Immature natural killer cell (primary cell): ENCODE measurements around the gene PTPRG. TPM values are rescaled to one million over a fixed set of nuclear protein-coding genes. Genes with fewer than 3 reads are reported as not detected.

Experiments
- DNase-seq, 3 donors: peaks; one replicate each; pipeline ENCODE4 v3.0.0; 2022; ENCODE audit warnings: mixed read lengths in 1 of 3
- H3K27ac Mint-ChIP-seq, 6 donors: one replicate each; pipeline ENCODE4 v1.8.0; 2020; ENCODE audit warnings: mixed read lengths in 6 of 6, mild to moderate bottlenecking in 5 of 6, inconsistent platforms in 4 of 6, moderate library complexity in 3 of 6
- H3K27me3 Mint-ChIP-seq, 3 donors: one replicate each; pipeline ENCODE4 v1.8.0; 2020 to 2021; ENCODE audit warnings: low read depth in 3 of 3, mild to moderate bottlenecking in 3 of 3, mixed read lengths in 3 of 3, moderate library complexity in 3 of 3, inconsistent platforms in 1 of 3
- H3K36me3 Mint-ChIP-seq, 3 donors: one replicate each; pipeline ENCODE4 v1.8.0; 2020; ENCODE audit warnings: mixed read lengths in 3 of 3, inconsistent platforms in 2 of 3, mild to moderate bottlenecking in 2 of 3
- H3K4me1 Mint-ChIP-seq, 2 donors: one replicate each; pipeline ENCODE4 v1.8.0; 2020; ENCODE audit warnings: inconsistent platforms in 2 of 2, mild to moderate bottlenecking in 2 of 2, mixed read lengths in 2 of 2, moderate library complexity in 1 of 2
- H3K4me3 Mint-ChIP-seq, 5 donors: one replicate each; pipeline ENCODE4 v1.8.0; 2020; ENCODE audit warnings: mild to moderate bottlenecking in 5 of 5, mixed read lengths in 5 of 5, inconsistent platforms in 3 of 5, moderate library complexity in 3 of 5
- H3K9me3 Mint-ChIP-seq, 6 donors: one replicate each; pipeline ENCODE4 v1.8.0; 2020; ENCODE audit warnings: mild to moderate bottlenecking in 6 of 6, mixed read lengths in 6 of 6, inconsistent platforms in 4 of 6, moderate library complexity in 3 of 6
- polyA plus RNA-seq, 3 donors: library from polyadenylated mRNA; unstranded; fragments of 300-500 nt; fragmentation: Illumina TruSeq; gene quantifications; one replicate each; pipeline ENCODE4 v1.2.3, GENCODE V29; 2021

Gene PTPRG
- polyA plus RNA-seq, 3 donors from 2014 or later: 0.13 TPM; not detected in 2

GRCh38 chr3:62052331-62052730, 491.0 kb downstream of the PTPRG start:
- H3K27ac Mint-ChIP-seq: no peak overlapping the region
- H3K4me3 Mint-ChIP-seq: no peak overlapping the region
- H3K27me3 Mint-ChIP-seq: peaks cover 0 to 2% (median 0%) of the 10 kb centered on the region in 3 donors
- peaks cover 0 to 6% (median 0%) of the 10 kb centered on the region in 3 donors for H3K36me3 Mint-ChIP-seq
- peaks cover 0 to 16% (median 3%) of the 10 kb centered on the region in 6 donors for H3K9me3 Mint-ChIP-seq
- DNase-seq: no peak
- no peaks in the 10 kb centered on the region for H3K4me1 Mint-ChIP-seq

- H3K4me1 Mint-ChIP-seq: no peaks in the 10 kb centered on the region
- peaks cover 0 to 3% (median 0%) of the 10 kb centered on the region in 3 donors for H3K36me3 Mint-ChIP-seq
- peaks cover 0 to 2% (median 0%) of the 10 kb centered on the region in 3 donors for H3K27me3 Mint-ChIP-seq
- H3K9me3 Mint-ChIP-seq: peaks cover 0 to 13% (median 4%) of the 10 kb centered on the region in 6 donors
- no peak for DNase-seq
- H3K27ac Mint-ChIP-seq: no peak overlapping the region
- no peak overlapping the region for H3K4me3 Mint-ChIP-seq
Measured at GRCh38 chr3:62056658-62057057, 495.3 kb downstream of the PTPRG start.

GRCh38 chr3:62057339-62058047, 496.1 kb downstream of the PTPRG start:
- H3K27me3 Mint-ChIP-seq: peaks cover 0 to 2% (median 0%) of the 10 kb centered on the region in 3 donors
- H3K36me3 Mint-ChIP-seq: peaks cover 0 to 3% (median 0%) of the 10 kb centered on the region in 3 donors
- no peak for DNase-seq
- H3K27ac Mint-ChIP-seq: no peak overlapping the region
- no peak overlapping the region for H3K4me3 Mint-ChIP-seq
- peaks cover 0 to 13% (median 4%) of the 10 kb centered on the region in 6 donors for H3K9me3 Mint-ChIP-seq
- H3K4me1 Mint-ChIP-seq: no peaks in the 10 kb centered on the region

- Mint-ChIP-seq H3K36me3 (no peaks in the 10 kb centered on the region), H3K4me1 (no peaks in the 10 kb centered on the region), H3K9me3 (peaks cover 0 to 7% (median 1%) of the 10 kb centered on the region in 6 donors), H3K27ac (no peak overlapping the region), H3K4me3 (no peak overlapping the region), H3K27me3 (peaks cover 0 to 3% (median 0%) of the 10 kb centered on the region in 3 donors)
- DNase-seq: no peak
Measured at GRCh38 chr3:62065985-62066693, 504.8 kb downstream of the PTPRG start.

GRCh38 chr3:62068337-62068736, 507.0 kb downstream of the PTPRG start:
- no peak overlapping the region for H3K27ac Mint-ChIP-seq
- no peak overlapping the region for H3K4me3 Mint-ChIP-seq
- H3K27me3 Mint-ChIP-seq: peaks cover 0 to 3% (median 0%) of the 10 kb centered on the region in 3 donors
- peaks cover 0 to 7% (median 1%) of the 10 kb centered on the region in 6 donors for H3K9me3 Mint-ChIP-seq
- no peaks in the 10 kb centered on the region for H3K4me1 Mint-ChIP-seq
- H3K36me3 Mint-ChIP-seq: no peaks in the 10 kb centered on the region
- no peak for DNase-seq

GRCh38 chr3:62070891-62071290, 509.5 kb downstream of the PTPRG start:
- Mint-ChIP-seq H3K9me3 (peaks cover 0 to 8% (median 4%) of the 10 kb centered on the region in 6 donors), H3K27me3 (peaks cover 0 to 3% (median 0%) of the 10 kb centered on the region in 3 donors), H3K4me1 (no peaks in the 10 kb centered on the region), H3K36me3 (no peaks in the 10 kb centered on the region), H3K27ac (no peak overlapping the region), H3K4me3 (no peak overlapping the region)
- DNase-seq: no peak

GRCh38 chr3:62073038-62073437, 511.7 kb downstream of the PTPRG start:
- no peak overlapping the region for H3K4me3 Mint-ChIP-seq
- no peaks in the 10 kb centered on the region for H3K4me1 Mint-ChIP-seq
- no peak for DNase-seq
- H3K9me3 Mint-ChIP-seq: peaks cover 0 to 8% (median 5%) of the 10 kb centered on the region in 6 donors
- H3K27ac Mint-ChIP-seq: no peak overlapping the region
- H3K36me3 Mint-ChIP-seq: no peaks in the 10 kb centered on the region
- H3K27me3 Mint-ChIP-seq: peaks cover 0 to 5% (median 2%) of the 10 kb centered on the region in 3 donors

GRCh38 chr3:62084558-62084957, 523.2 kb downstream of the PTPRG start:
- DNase-seq: no peak
- no peak overlapping the region for H3K27ac Mint-ChIP-seq
- H3K4me3 Mint-ChIP-seq: no peak overlapping the region
- H3K36me3 Mint-ChIP-seq: peaks cover 0 to 3% (median 0%) of the 10 kb centered on the region in 3 donors
- H3K27me3 Mint-ChIP-seq: no peaks in the 10 kb centered on the region
- no peaks in the 10 kb centered on the region for H3K4me1 Mint-ChIP-seq
- H3K9me3 Mint-ChIP-seq: peaks cover 0 to 19% (median 7%) of the 10 kb centered on the region in 6 donors

- peaks cover 0 to 14% (median 5%) of the 10 kb centered on the region in 6 donors for H3K9me3 Mint-ChIP-seq
- peaks cover 0 to 3% (median 0%) of the 10 kb centered on the region in 3 donors for H3K27me3 Mint-ChIP-seq
- no peak overlapping the region for H3K27ac Mint-ChIP-seq
- no peak for DNase-seq
- H3K4me1 Mint-ChIP-seq: no peaks in the 10 kb centered on the region
- H3K36me3 Mint-ChIP-seq: no peaks in the 10 kb centered on the region
- H3K4me3 Mint-ChIP-seq: no peak overlapping the region
Measured at GRCh38 chr3:62088472-62089104, 527.2 kb downstream of the PTPRG start.

GRCh38 chr3:62090066-62090465, 528.7 kb downstream of the PTPRG start:
- Mint-ChIP-seq H3K36me3 (no peaks in the 10 kb centered on the region), H3K27ac (no peak overlapping the region), H3K4me1 (no peaks in the 10 kb centered on the region), H3K4me3 (no peak overlapping the region), H3K9me3 (peaks cover 0 to 14% (median 4%) of the 10 kb centered on the region in 6 donors), H3K27me3 (peaks cover 0 to 3% (median 0%) of the 10 kb centered on the region in 3 donors)
- no peak for DNase-seq

GRCh38 chr3:62090519-62090918, 529.1 kb downstream of the PTPRG start:
- Mint-ChIP-seq H3K27me3 (peaks cover 0 to 3% (median 0%) of the 10 kb centered on the region in 3 donors), H3K27ac (no peak overlapping the region), H3K4me3 (no peak overlapping the region), H3K9me3 (peaks cover 0 to 14% (median 5%) of the 10 kb centered on the region in 6 donors), H3K4me1 (no peaks in the 10 kb centered on the region), H3K36me3 (no peaks in the 10 kb centered on the region)
- DNase-seq: no peak

GRCh38 chr3:62093025-62093424, 531.7 kb downstream of the PTPRG start:
- H3K36me3 Mint-ChIP-seq: no peaks in the 10 kb centered on the region
- H3K27me3 Mint-ChIP-seq: peaks cover 0 to 3% (median 0%) of the 10 kb centered on the region in 3 donors
- no peak overlapping the region for H3K4me3 Mint-ChIP-seq
- peaks cover 0 to 18% (median 5%) of the 10 kb centered on the region in 6 donors for H3K9me3 Mint-ChIP-seq
- H3K4me1 Mint-ChIP-seq: no peaks in the 10 kb centered on the region
- H3K27ac Mint-ChIP-seq: no peak overlapping the region
- no peak for DNase-seq

GRCh38 chr3:62094461-62094860, 533.1 kb downstream of the PTPRG start:
- no peaks in the 10 kb centered on the region for H3K36me3 Mint-ChIP-seq
- no peak for DNase-seq
- no peaks in the 10 kb centered on the region for H3K4me1 Mint-ChIP-seq
- H3K27me3 Mint-ChIP-seq: peaks cover 0 to 3% (median 0%) of the 10 kb centered on the region in 3 donors
- H3K9me3 Mint-ChIP-seq: peaks cover 0 to 10% (median 5%) of the 10 kb centered on the region in 6 donors
- H3K27ac Mint-ChIP-seq: no peak overlapping the region
- no peak overlapping the region for H3K4me3 Mint-ChIP-seq

GRCh38 chr3:62095080-62095479, 533.7 kb downstream of the PTPRG start:
- no peak overlapping the region for H3K27ac Mint-ChIP-seq
- no peaks in the 10 kb centered on the region for H3K4me1 Mint-ChIP-seq
- peaks cover 0 to 3% (median 0%) of the 10 kb centered on the region in 3 donors for H3K27me3 Mint-ChIP-seq

More at GRCh38 chr3:62095080-62095479, 533.7 kb downstream of the PTPRG start:
- DNase-seq: no peak
- Mint-ChIP-seq H3K36me3 (no peaks in the 10 kb centered on the region), H3K4me3 (no peak overlapping the region), H3K9me3 (peaks cover 0 to 10% (median 4%) of the 10 kb centered on the region in 6 donors)
